CD4-positive, alpha-beta T cell (primary cell): ENCODE measurements around the gene PRDM7. TPM values are rescaled to one million over a fixed set of nuclear protein-coding genes. Genes with fewer than 3 reads are reported as not detected.
"Not testable (repeated sequence)": the region's sequence is repeated elsewhere in the genome, so short reads cannot be mapped to it uniquely, and the experiment has no call there.

Experiments used
- ATAC-seq: fragments of 200-7000 bp; cut with Tn5 transposase; one replicate; pipeline ENCODE4 v1.10.0; 2022; ENCODE audit warnings: mild to moderate bottlenecking; ENCODE audit not compliant: poor library complexity
- CTCF ChIA-PET: fragments of 350-600 bp; sonication (Branson Sonifier 250); formaldehyde crosslinking; loops from one replicate; lab custom pipeline; 2021; ENCODE audit warnings: antibody characterized with exemption, inconsistent platforms; lab: Charles Lee
- POLR2A ChIA-PET: fragments of 350-600 bp; sonication (Branson Sonifier 250); formaldehyde crosslinking; loops from one replicate; lab custom pipeline; 2021; ENCODE audit warnings: antibody characterized with exemption, inconsistent platforms; lab: Charles Lee
- DNase-seq, 14 experiments: peaks; one replicate each; pipeline ENCODE4 v3.0.0-alpha.2; 2013 to 2020; ENCODE audit warnings: mixed read lengths in 2 of 14
- H3K27ac ChIP-seq, 2 donors: one replicate each; pipeline versions ENCODE4 v1.5.1 to v1.7.0; 2013; ENCODE audit warnings: low read length in 2 of 2, low read depth in 1 of 2, mild to moderate bottlenecking in 1 of 2
- H3K27me3 ChIP-seq, 2 experiments: 1 replicate in 1 of 2; 2 replicates in 1 of 2; pipeline versions ENCODE4 v1.6.1 to v1.7.0; 2013; ENCODE audit warnings: low read length in 2 of 2, control low read depth in 1 of 2, mild to moderate bottlenecking in 1 of 2, moderate library complexity in 1 of 2; ENCODE audit not compliant: insufficient read depth in 2 of 2, control insufficient read depth in 1 of 2
- H3K36me3 ChIP-seq: one replicate; pipeline ENCODE4 v1.6.1; 2013; ENCODE audit warnings: low read length, control low read depth; ENCODE audit not compliant: insufficient read depth
- H3K4me1 ChIP-seq: one replicate; pipeline ENCODE4 v1.6.1; 2013; ENCODE audit warnings: low read length, control low read depth; ENCODE audit not compliant: insufficient read depth
- H3K4me3 ChIP-seq: one replicate; pipeline ENCODE4 v1.5.1; 2013; ENCODE audit warnings: mild to moderate bottlenecking, low read length, moderate library complexity
- H3K9me3 ChIP-seq, 2 experiments: 1 replicate in 1 of 2; 2 replicates in 1 of 2; pipeline versions ENCODE4 v1.6.1 to v1.7.0; 2013; ENCODE audit warnings: low read length in 2 of 2, mild to moderate bottlenecking in 2 of 2, control low read depth in 1 of 2, moderate library complexity in 1 of 2; ENCODE audit not compliant: control insufficient read depth in 1 of 2, insufficient read depth in 1 of 2
- H3K27ac Mint-ChIP-seq: one replicate; pipeline ENCODE4 v1.8.0; 2020; ENCODE audit warnings: mixed read lengths
- H3K27me3 Mint-ChIP-seq: one replicate; pipeline ENCODE4 v1.8.0; 2021; ENCODE audit warnings: mixed read lengths
- H3K36me3 Mint-ChIP-seq: one replicate; pipeline ENCODE4 v1.8.0; 2021; ENCODE audit warnings: low read depth, mixed read lengths
- H3K4me1 Mint-ChIP-seq: one replicate; pipeline ENCODE4 v1.8.0; 2021; ENCODE audit warnings: low read depth, mixed read lengths
- H3K4me3 Mint-ChIP-seq: one replicate; pipeline ENCODE4 v1.8.0; 2020; ENCODE audit warnings: mild to moderate bottlenecking, mixed read lengths
- H3K9me3 Mint-ChIP-seq: one replicate; pipeline ENCODE4 v1.8.0; 2020; ENCODE audit warnings: mixed read lengths
- intact Hi-C, 2 experiments: fragments of 100-400 bp; cut with DNase I in 1 of 2; cut with micrococcal nuclease in 1 of 2; formaldehyde crosslinking; loops; one replicate each; pipeline versions ENCODE4 v1.15.1 to v1.9.0; 2023 to 2025; cut with DNase I, micrococcal nuclease
- total RNA-seq, 174 experiments: library from RNA in 2 of 174; stranded (reverse) in 2 of 174; gene quantifications; one replicate each; pipeline ENCODE4 v1.2.3 and lab custom pipeline; 2021 to 2026
- TF ChIP-seq, protein P1 (sequence below): fragments of 200-600 bp; IDR thresholded peaks from one replicate; pipeline ENCODE4 v1.8.0; 2022; ENCODE audit warnings: antibody characterized with exemption, mild to moderate bottlenecking

PRDM7 gene
- total RNA-seq, 2 experiments from 2014 or later, result not detected

- H3K27me3 ChIP-seq, result no peaks in the 10 kb centered on the region
- Mint-ChIP-seq H3K4me1 (peaks cover 22% of the 10 kb centered on the region), H3K36me3 (no peaks in the 10 kb centered on the region), H3K27me3 (no peaks in the 10 kb centered on the region), H3K27ac (peak overlapping the region; percentile 74), H3K9me3 (no peaks in the 10 kb centered on the region), H3K4me3 (peak overlapping the region; percentile 87)
- POLR2A ChIA-PET, result interaction anchor here (0.8 to 1.3 kb wide), 3 partner anchors 10 to 73 kb away, joined by 3 to 14 read pairs (median 4); partner anchors contain the start of gene DBNDD1
- intact Hi-C loops, result no loop called here
- DNase-seq (peak; percentile 24 to 79 (median 55)), ATAC-seq (peak; percentile 99)
- peaks cover 54% of the 10 kb centered on the region for H3K4me1 ChIP-seq
- H3K27ac ChIP-seq, result no peak overlapping the region
- CTCF ChIA-PET, result interaction anchor here (1.2 kb wide), 1 partner anchor 10 kb away, joined by 4 read pairs; the partner anchor contains the start of gene DBNDD1
- no peaks in the 10 kb centered on the region for H3K9me3 ChIP-seq
- peak overlapping the region; percentile 55 for H3K4me3 ChIP-seq
- TF ChIP-seq, protein P1, sequence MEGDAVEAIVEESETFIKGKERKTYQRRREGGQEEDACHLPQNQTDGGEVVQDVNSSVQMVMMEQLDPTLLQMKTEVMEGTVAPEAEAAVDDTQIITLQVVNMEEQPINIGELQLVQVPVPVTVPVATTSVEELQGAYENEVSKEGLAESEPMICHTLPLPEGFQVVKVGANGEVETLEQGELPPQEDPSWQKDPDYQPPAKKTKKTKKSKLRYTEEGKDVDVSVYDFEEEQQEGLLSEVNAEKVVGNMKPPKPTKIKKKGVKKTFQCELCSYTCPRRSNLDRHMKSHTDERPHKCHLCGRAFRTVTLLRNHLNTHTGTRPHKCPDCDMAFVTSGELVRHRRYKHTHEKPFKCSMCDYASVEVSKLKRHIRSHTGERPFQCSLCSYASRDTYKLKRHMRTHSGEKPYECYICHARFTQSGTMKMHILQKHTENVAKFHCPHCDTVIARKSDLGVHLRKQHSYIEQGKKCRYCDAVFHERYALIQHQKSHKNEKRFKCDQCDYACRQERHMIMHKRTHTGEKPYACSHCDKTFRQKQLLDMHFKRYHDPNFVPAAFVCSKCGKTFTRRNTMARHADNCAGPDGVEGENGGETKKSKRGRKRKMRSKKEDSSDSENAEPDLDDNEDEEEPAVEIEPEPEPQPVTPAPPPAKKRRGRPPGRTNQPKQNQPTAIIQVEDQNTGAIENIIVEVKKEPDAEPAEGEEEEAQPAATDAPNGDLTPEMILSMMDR, result no peak
- peaks cover 6% of the 10 kb centered on the region for H3K36me3 ChIP-seq
Measured at GRCh38 chr16:90008708-90009145, 68.4 kb downstream of the PRDM7 start.

DNA sequence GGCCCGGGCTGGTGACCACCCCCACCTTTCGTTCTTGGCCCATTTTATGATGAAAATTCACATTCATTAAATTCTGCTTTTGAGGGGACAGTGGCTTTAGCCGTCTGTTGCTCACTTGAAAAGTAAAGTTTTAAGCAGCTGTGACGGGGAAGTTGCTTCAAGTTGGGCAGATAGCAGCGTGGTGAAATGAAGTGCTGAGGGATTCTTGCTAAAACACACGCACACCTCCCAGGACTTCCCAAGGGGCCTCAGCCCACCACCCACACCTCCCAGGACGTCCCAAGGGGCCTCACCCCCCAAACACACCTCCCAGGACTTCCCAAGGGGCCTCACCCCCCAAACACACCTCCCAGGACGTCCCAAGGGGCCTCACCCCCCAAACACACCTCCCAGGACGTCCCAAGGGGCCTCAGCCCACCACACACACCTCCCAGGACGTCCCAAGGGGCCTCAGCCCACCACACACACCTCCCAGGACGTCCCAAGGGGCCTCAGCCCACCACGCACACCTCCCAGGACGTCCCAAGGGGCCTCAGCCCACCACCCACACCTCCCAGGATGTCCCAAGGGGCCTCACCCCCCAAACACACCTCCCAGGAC, 69.4 kb downstream of the PRDM7 start:
- ATAC-seq, CTCF ChIA-PET, H3K27me3 ChIP-seq, H3K4me3 Mint-ChIP-seq, H3K36me3 Mint-ChIP-seq, H3K9me3 ChIP-seq, H3K9me3 Mint-ChIP-seq, H3K27ac Mint-ChIP-seq, DNase-seq, H3K27me3 Mint-ChIP-seq, H3K4me3 ChIP-seq, H3K27ac ChIP-seq, intact Hi-C loops, POLR2A ChIA-PET, H3K36me3 ChIP-seq: not testable (repeated sequence)
- peaks cover 22% of the 10 kb centered on the region for H3K4me1 Mint-ChIP-seq
- H3K4me1 ChIP-seq, result peaks cover 44% of the 10 kb centered on the region

- no peaks in the 10 kb centered on the region for H3K36me3 Mint-ChIP-seq
- peaks cover 22% of the 10 kb centered on the region for H3K4me1 Mint-ChIP-seq
- peaks cover 6% of the 10 kb centered on the region for H3K36me3 ChIP-seq
- ATAC-seq (no peak), DNase-seq (no peak)
- intact Hi-C loops, result no loop called here
- ChIA-PET CTCF (no interaction called here), POLR2A (no interaction called here)
- no peaks in the 10 kb centered on the region for H3K9me3 ChIP-seq
- peaks cover 38% of the 10 kb centered on the region for H3K4me1 ChIP-seq
- no peak overlapping the region for H3K27ac ChIP-seq
- TF ChIP-seq, protein P1, result no peak
- peak overlapping the region; percentile 54 for H3K4me3 Mint-ChIP-seq
- no peaks in the 10 kb centered on the region for H3K9me3 Mint-ChIP-seq
- no peaks in the 10 kb centered on the region for H3K27me3 Mint-ChIP-seq
- H3K27ac Mint-ChIP-seq, result no peak overlapping the region
- H3K4me3 ChIP-seq, result no peak overlapping the region
- no peaks in the 10 kb centered on the region for H3K27me3 ChIP-seq
Measured at GRCh38 chr16:90007015-90007414, 70.1 kb downstream of the PRDM7 start.

Other genes starting within 250 kb of the PRDM7 start
- 1 to 10 TPM; 1.1 TPM for gene SPIRE2, start 248.9 kb downstream of the PRDM7 start, total RNA-seq
- 100 to 1,000 TPM; 306 to 307 TPM for gene TCF25, start 203.7 kb downstream of the PRDM7 start, total RNA-seq
- 1 to 10 TPM; 6.7 to 6.9 TPM for gene MC1R, start 158.5 kb downstream of the PRDM7 start, total RNA-seq
- gene TUBB3, start 154.0 kb downstream of the PRDM7 start, total RNA-seq, result under 1 TPM; 0.78 to 0.88 TPM
- 10 to 100 TPM; 30.7 to 36.3 TPM for gene DEF8, start 128.6 kb downstream of the PRDM7 start, total RNA-seq
- gene DBNDD1, start 57.9 kb downstream of the PRDM7 start, total RNA-seq, result 1 to 10 TPM; 2.6 to 2.8 TPM